ENCODE measurements around the gene WDR90.

WDR90 gene

DNA sequence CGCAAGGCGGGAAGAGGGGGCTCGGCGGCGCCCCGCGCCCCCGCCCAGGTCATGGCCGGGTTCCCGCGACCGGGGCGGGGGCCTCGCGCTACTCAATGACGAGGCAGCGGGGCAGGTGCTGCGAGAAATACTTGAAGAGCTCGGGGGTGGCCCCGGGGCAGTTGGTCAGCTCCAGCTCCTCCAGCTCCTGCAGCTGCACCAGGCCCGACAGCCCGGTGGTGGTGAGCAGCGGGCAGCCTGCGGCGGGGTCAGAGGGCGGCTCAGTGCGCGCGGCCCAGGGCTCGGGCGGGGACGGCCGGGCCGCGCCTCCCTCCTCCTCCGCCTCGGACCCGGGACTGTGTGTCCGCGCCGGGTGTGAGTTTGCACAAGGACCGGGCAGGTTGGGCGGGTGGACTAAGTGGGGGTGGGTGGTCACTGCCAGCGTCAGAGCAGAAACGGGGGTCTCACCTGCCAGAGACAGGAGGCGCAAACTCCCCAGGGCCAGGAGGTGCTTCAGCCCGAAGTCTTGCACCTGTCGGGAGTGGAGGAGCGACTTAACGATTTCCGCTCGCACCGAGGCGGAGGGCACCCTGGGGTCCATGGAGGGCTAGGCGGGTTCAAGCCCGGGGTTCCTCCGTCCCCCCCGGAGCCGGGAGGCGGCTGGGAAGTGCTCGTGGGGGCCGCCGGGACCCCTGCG, 45.2 kb downstream of the WDR90 start:
- Histone ChIP-seq H3K4me1 (ENCODE audit: control insufficient read depth, low read depth, low read length) (no peaks in the 10 kb centered on the region), H3K9ac (ENCODE audit: low read length) (no peak overlapping the region), H3K27ac (ENCODE audit: low read length) (no peak overlapping the region), H3K9me3 (ENCODE audit: control insufficient read depth, low read depth, low read length) (no peaks in the 10 kb centered on the region), H3K4me3 (ENCODE audit: low read length) (peak overlapping the region; percentile 51), H3K36me3 (ENCODE audit: control insufficient read depth, low read depth, low read length) (no peaks in the 10 kb centered on the region), H3K27me3 (ENCODE audit: control insufficient read depth, insufficient read depth, low read length) (peaks cover 82% of the 10 kb centered on the region)

DNA sequence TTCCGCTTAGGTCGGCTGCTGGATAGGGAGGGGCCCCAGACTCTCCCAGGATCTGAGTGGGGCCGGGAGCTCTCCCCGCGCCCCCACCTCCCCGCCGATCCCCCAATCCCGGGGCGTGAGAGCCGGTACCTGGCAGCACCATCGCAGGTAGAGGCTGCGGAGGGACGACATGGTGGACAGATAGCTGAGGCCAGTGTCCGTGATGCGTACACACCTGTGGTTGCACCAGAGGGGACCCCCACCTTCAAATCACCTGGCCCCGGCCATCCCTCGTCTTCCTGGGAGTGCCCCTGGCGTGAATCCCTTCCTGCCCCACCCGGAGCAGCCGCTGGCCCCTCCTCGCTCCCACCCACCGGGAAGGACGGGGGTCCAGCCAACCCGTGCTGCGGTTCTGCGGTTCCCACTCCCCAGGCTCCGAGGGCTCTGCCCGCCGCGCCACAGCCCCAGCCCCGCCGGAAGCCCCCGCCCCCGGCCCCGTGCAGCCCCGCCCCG, 45.7 kb downstream of the WDR90 start:
- no peak overlapping the region for H3K27ac ChIP-seq (ENCODE audit: low read length)
- H3K9ac ChIP-seq (ENCODE audit: low read length) = no peak overlapping the region
- H3K4me1 ChIP-seq (ENCODE audit: control insufficient read depth, low read depth, low read length) = no peaks in the 10 kb centered on the region
- H3K4me3 ChIP-seq (ENCODE audit: low read length) = peak overlapping the region; percentile 51
- no peaks in the 10 kb centered on the region for H3K9me3 ChIP-seq (ENCODE audit: control insufficient read depth, low read depth, low read length)
- H3K36me3 ChIP-seq (ENCODE audit: control insufficient read depth, low read depth, low read length) = no peaks in the 10 kb centered on the region
- H3K27me3 ChIP-seq (ENCODE audit: control insufficient read depth, insufficient read depth, low read length) = peaks cover 88% of the 10 kb centered on the region

- H3K9ac ChIP-seq (ENCODE audit: low read length) = no peak overlapping the region
- H3K27ac ChIP-seq (ENCODE audit: low read length) = no peak overlapping the region
- peak overlapping the region; percentile 68 for H3K4me3 ChIP-seq (ENCODE audit: low read length)
These were observed 46.4 kb downstream of the WDR90 start for GRCh38 chr16:695355-696089.

GRCh38 chr16:698911-699671, 49.9 kb downstream of the WDR90 start:
- Histone ChIP-seq H3K36me3 (ENCODE audit: control insufficient read depth, low read depth, low read length) (no peaks in the 10 kb centered on the region), H3K9me3 (ENCODE audit: control insufficient read depth, low read depth, low read length) (no peaks in the 10 kb centered on the region), H3K9ac (ENCODE audit: low read length) (no peak overlapping the region), H3K4me3 (ENCODE audit: low read length) (no peak overlapping the region), H3K4me1 (ENCODE audit: control insufficient read depth, low read depth, low read length) (no peaks in the 10 kb centered on the region), H3K27ac (ENCODE audit: low read length) (no peak overlapping the region), H3K27me3 (ENCODE audit: control insufficient read depth, insufficient read depth, low read length) (peaks cover 96% of the 10 kb centered on the region)

More at GRCh38 chr16:695355-696089, 46.4 kb downstream of the WDR90 start:
- Histone ChIP-seq H3K36me3 (ENCODE audit: control insufficient read depth, low read depth, low read length) (no peaks in the 10 kb centered on the region), H3K4me1 (ENCODE audit: control insufficient read depth, low read depth, low read length) (no peaks in the 10 kb centered on the region), H3K9me3 (ENCODE audit: control insufficient read depth, low read depth, low read length) (no peaks in the 10 kb centered on the region), H3K27me3 (ENCODE audit: control insufficient read depth, insufficient read depth, low read length) (peaks cover 94% of the 10 kb centered on the region)

- no peak overlapping the region for H3K4me3 ChIP-seq (ENCODE audit: low read length)
- H3K27ac ChIP-seq (ENCODE audit: low read length) = no peak overlapping the region
- no peaks in the 10 kb centered on the region for H3K9me3 ChIP-seq (ENCODE audit: control insufficient read depth, low read depth, low read length)
- H3K9ac ChIP-seq (ENCODE audit: low read length) = no peak overlapping the region
- no peaks in the 10 kb centered on the region for H3K4me1 ChIP-seq (ENCODE audit: control insufficient read depth, low read depth, low read length)
- H3K27me3 ChIP-seq (ENCODE audit: control insufficient read depth, insufficient read depth, low read length) = peaks cover 91% of the 10 kb centered on the region
- no peaks in the 10 kb centered on the region for H3K36me3 ChIP-seq (ENCODE audit: control insufficient read depth, low read depth, low read length)
These were observed 51.8 kb downstream of the WDR90 start for GRCh38 chr16:700684-701584.

DNA sequence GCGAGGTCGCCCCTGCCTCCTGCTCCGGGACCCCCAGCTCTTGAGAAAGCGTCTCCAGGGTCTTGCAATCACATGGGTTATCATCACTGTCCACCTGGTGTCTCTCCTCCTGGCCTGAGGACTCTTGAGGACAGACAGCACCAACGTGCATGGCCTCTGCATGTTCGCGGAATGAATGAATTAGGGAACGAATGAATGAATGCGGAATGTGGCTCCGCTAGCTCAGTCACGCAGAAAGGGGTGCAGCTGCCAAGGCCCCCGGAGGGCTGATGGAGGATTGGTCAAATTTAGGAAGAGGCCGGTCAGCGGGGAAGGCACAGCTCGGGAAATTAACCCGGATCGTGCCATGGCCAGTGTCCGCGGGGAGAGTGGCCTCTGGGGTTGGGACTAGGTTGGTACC, 53.2 kb downstream of the WDR90 start:
- Histone ChIP-seq H3K9ac (ENCODE audit: low read length) (no peak overlapping the region), H3K27ac (ENCODE audit: low read length) (no peak overlapping the region), H3K9me3 (ENCODE audit: control insufficient read depth, low read depth, low read length) (no peaks in the 10 kb centered on the region), H3K27me3 (ENCODE audit: control insufficient read depth, insufficient read depth, low read length) (peaks cover 94% of the 10 kb centered on the region), H3K4me3 (ENCODE audit: low read length) (no peak overlapping the region), H3K4me1 (ENCODE audit: control insufficient read depth, low read depth, low read length) (no peaks in the 10 kb centered on the region), H3K36me3 (ENCODE audit: control insufficient read depth, low read depth, low read length) (no peaks in the 10 kb centered on the region)

GRCh38 chr16:703406-703805, 54.2 kb downstream of the WDR90 start:
- Histone ChIP-seq H3K4me3 (ENCODE audit: low read length) (no peak overlapping the region), H3K27ac (ENCODE audit: low read length) (no peak overlapping the region), H3K9me3 (ENCODE audit: control insufficient read depth, low read depth, low read length) (no peaks in the 10 kb centered on the region), H3K27me3 (ENCODE audit: control insufficient read depth, insufficient read depth, low read length) (peaks cover 94% of the 10 kb centered on the region), H3K4me1 (ENCODE audit: control insufficient read depth, low read depth, low read length) (no peaks in the 10 kb centered on the region), H3K36me3 (ENCODE audit: control insufficient read depth, low read depth, low read length) (no peaks in the 10 kb centered on the region), H3K9ac (ENCODE audit: low read length) (no peak overlapping the region)

GRCh38 chr16:704047-704446, 54.9 kb downstream of the WDR90 start:
- no peak overlapping the region for H3K4me3 ChIP-seq (ENCODE audit: low read length)
- H3K9ac ChIP-seq (ENCODE audit: low read length) = no peak overlapping the region
- no peaks in the 10 kb centered on the region for H3K4me1 ChIP-seq (ENCODE audit: control insufficient read depth, low read depth, low read length)
- peaks cover 94% of the 10 kb centered on the region for H3K27me3 ChIP-seq (ENCODE audit: control insufficient read depth, insufficient read depth, low read length)
- H3K27ac ChIP-seq (ENCODE audit: low read length) = no peak overlapping the region
- H3K36me3 ChIP-seq (ENCODE audit: control insufficient read depth, low read depth, low read length) = no peaks in the 10 kb centered on the region
- H3K9me3 ChIP-seq (ENCODE audit: control insufficient read depth, low read depth, low read length) = no peaks in the 10 kb centered on the region

- Histone ChIP-seq H3K9ac (ENCODE audit: low read length) (no peak overlapping the region), H3K27me3 (ENCODE audit: control insufficient read depth, insufficient read depth, low read length) (peaks cover 91% of the 10 kb centered on the region), H3K27ac (ENCODE audit: low read length) (no peak overlapping the region), H3K4me1 (ENCODE audit: control insufficient read depth, low read depth, low read length) (no peaks in the 10 kb centered on the region), H3K36me3 (ENCODE audit: control insufficient read depth, low read depth, low read length) (no peaks in the 10 kb centered on the region), H3K4me3 (ENCODE audit: low read length) (no peak overlapping the region), H3K9me3 (ENCODE audit: control insufficient read depth, low read depth, low read length) (no peaks in the 10 kb centered on the region)
These were observed 55.6 kb downstream of the WDR90 start for GRCh38 chr16:704552-705380.

- H3K4me3 ChIP-seq (ENCODE audit: low read length) = peak within 1 kb of the TSS; percentile 39
- H3K9me3 ChIP-seq (ENCODE audit: control insufficient read depth, low read depth, low read length) = no peaks in the 10 kb centered on the region
- no peaks in the 10 kb centered on the region for H3K4me1 ChIP-seq (ENCODE audit: control insufficient read depth, low read depth, low read length)
- no peak within 1 kb of the TSS for H3K27ac ChIP-seq (ENCODE audit: low read length)
- H3K27me3 ChIP-seq (ENCODE audit: control insufficient read depth, insufficient read depth, low read length) = peaks cover 83% of the 10 kb centered on the region
- H3K9ac ChIP-seq (ENCODE audit: low read length) = no peak within 1 kb of the TSS
- H3K36me3 ChIP-seq (ENCODE audit: control insufficient read depth, low read depth, low read length) = no peaks in the 10 kb centered on the region
These were observed 56.4 kb downstream of the WDR90 start, which contains the start of gene FBXL16 for GRCh38 chr16:705431-706188. Gene FBXL16, minus strand, starts transcription at chr16:705801. Its CDS starts 8,396 bp downstream, at chr16:697405.
